ENCODE measurements around the gene DIP2A.

The DIP2A gene

DNA sequence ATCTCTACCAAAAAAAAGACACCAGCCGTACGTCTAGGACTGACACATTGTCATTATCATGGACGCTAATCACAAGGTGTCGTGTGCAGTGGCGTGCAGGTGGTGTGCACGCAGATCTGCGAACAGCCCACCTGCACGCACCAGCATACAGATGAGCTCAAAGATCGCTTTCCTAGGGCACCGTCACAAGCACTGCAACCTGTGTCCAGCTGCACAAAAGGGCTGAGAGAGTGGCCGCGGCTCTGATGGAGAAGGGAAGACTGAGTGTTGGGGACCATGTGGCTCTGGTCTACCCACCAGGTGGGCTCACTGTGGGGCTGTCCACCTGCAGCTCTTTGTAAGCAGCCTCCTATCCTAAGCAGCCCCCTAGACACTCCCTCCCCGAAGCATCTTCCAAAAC lies 95.3 kb downstream of the DIP2A start:
- no peak for DNase-seq (ENCODE audit: low read depth)
- no peak overlapping the region for H3K4me3 ChIP-seq (ENCODE audit: low read length)
- TF ChIP-seq, protein P1, sequence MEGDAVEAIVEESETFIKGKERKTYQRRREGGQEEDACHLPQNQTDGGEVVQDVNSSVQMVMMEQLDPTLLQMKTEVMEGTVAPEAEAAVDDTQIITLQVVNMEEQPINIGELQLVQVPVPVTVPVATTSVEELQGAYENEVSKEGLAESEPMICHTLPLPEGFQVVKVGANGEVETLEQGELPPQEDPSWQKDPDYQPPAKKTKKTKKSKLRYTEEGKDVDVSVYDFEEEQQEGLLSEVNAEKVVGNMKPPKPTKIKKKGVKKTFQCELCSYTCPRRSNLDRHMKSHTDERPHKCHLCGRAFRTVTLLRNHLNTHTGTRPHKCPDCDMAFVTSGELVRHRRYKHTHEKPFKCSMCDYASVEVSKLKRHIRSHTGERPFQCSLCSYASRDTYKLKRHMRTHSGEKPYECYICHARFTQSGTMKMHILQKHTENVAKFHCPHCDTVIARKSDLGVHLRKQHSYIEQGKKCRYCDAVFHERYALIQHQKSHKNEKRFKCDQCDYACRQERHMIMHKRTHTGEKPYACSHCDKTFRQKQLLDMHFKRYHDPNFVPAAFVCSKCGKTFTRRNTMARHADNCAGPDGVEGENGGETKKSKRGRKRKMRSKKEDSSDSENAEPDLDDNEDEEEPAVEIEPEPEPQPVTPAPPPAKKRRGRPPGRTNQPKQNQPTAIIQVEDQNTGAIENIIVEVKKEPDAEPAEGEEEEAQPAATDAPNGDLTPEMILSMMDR (conservative IDR thresholded peaks at IDR 0.05; ENCODE audit: low read depth, low read length), result no peak

DNA sequence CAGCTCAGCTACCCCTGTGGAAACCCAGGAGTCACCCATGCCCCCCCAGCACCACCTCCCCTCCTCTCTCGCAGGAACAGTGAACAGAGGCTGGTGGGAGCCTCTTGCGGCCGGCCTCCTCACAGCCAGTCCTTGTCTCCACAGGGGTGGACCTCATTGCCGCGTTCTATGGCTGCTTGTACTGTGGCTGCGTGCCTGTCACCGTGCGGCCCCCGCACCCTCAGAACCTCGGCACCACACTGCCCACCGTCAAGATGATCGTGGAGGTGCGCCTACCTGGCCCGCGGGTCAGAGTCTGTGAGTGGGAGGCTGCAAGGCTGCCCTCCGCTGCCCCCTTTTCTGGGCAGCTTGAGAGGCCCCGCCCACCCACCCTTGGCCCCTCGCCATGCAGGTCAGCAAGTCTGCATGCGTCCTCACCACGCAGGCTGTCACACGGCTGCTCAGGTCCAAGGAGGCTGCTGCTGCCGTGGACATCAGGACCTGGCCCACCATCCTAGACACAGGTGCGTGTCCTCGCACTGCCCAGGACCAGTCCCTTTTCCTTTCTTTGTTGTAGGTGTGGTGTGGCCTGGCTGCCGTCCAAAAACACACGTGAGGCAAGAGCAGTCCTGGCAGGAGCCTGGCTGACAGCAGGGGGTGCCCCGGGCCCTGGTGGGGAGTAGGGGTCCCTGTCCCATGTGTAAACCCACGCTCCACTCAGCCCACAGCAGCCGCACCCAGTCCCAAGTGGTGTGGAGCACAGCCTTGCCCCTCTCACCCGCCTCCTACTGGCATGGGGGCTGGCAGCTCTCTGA lies 95.9 kb downstream of the DIP2A start:
- H3K4me3 ChIP-seq (ENCODE audit: low read length), result no peak overlapping the region
- no peak for DNase-seq (ENCODE audit: low read depth)
- TF ChIP-seq, protein P1 (conservative IDR thresholded peaks at IDR 0.05; ENCODE audit: low read depth, low read length), result no peak

DNA sequence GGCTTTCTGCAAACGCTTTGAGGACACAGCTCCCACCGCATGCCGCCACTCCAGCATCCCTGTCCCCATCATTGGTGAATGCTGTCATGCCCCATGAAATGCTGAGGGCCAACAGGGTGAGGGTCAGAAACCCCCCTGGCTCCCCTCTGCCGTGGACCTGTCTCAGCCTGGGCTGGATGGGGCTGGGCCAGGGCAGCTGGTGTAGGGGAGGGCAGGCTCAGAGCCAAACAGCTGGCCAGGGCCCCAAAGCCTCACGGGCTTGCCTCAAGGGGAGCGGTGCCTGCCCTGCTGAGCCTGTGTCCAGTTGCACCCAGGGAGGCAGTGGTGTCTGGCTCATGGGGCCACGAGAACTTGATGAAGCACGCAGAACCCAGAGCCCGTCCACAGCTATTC lies 96.5 kb downstream of the DIP2A start:
- H3K4me3 ChIP-seq (ENCODE audit: low read length), result no peak overlapping the region
- DNase-seq (ENCODE audit: low read depth), result no peak
- TF ChIP-seq, protein P1 (conservative IDR thresholded peaks at IDR 0.05; ENCODE audit: low read depth, low read length), result no peak

DNA sequence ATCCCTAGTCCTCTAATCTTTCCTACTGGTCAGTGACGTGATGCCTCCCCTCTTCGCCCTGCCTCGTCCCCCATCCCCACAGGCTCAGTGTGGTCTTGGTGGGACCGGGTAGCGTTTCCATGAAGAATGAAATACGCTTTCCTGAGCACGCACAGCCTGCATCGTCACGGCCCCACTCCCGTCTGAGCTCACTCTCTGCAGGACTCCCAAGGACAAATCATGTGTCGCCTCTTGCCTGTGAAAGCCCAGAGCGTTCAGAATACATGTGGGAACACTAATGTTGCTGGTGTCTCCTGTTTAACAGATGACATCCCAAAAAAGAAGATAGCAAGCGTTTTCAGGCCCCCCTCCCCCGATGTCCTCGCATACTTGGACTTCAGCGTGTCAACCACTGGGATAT lies 97.0 kb downstream of the DIP2A start:
- H3K4me3 ChIP-seq (ENCODE audit: low read length), result no peak overlapping the region
- TF ChIP-seq, protein P1 (conservative IDR thresholded peaks at IDR 0.05; ENCODE audit: low read depth, low read length), result no peak
- no peak for DNase-seq (ENCODE audit: low read depth)

DNA sequence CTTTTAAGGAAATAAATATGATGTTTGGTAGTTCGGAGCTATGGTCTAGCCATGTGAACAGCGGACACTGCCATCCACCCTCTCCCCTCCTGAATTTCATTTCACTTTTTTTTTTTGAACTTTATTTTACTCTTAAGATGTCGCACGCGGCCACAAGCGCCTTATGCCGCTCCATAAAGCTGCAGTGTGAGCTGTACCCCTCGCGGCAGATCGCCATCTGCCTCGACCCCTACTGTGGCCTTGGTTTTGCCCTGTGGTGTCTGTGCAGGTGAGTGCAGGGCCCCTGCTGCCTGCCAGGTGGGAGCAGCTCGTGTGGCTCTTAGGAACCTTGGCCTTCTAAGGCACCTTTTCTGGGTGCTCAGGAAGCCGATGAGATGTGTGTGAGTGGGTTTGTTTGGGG lies 98.1 kb downstream of the DIP2A start:
- DNase-seq (ENCODE audit: low read depth), result no peak
- TF ChIP-seq, protein P1 (conservative IDR thresholded peaks at IDR 0.05; ENCODE audit: low read depth, low read length), result no peak
- no peak overlapping the region for H3K4me3 ChIP-seq (ENCODE audit: low read length)

DNA sequence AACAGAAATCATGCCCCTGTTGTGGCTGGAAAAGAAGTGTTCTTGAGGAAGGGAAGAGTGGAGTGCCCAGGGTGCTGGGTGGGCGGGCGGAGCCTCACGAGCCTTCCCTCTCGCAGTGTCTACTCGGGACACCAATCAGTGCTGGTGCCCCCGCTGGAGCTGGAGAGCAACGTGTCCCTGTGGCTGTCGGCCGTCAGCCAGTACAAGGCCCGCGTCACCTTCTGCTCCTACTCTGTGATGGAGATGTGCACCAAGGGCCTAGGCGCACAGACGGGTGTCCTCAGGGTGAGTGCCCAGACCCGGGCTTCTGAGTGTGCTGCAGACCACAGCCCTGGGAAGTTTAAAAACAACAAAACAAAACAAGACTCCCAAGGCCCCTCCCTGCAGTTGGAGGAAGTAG lies 98.8 kb downstream of the DIP2A start:
- TF ChIP-seq, protein P1 (conservative IDR thresholded peaks at IDR 0.05; ENCODE audit: low read depth, low read length), result no peak
- DNase-seq (ENCODE audit: low read depth), result no peak
- no peak overlapping the region for H3K4me3 ChIP-seq (ENCODE audit: low read length)

- H3K4me3 ChIP-seq (ENCODE audit: low read length), result no peak overlapping the region
- no peak for DNase-seq (ENCODE audit: low read depth)
- TF ChIP-seq, protein P1 (conservative IDR thresholded peaks at IDR 0.05; ENCODE audit: low read depth, low read length), result no peak
Observed at GRCh38 chr21:46557919-46558392, 99.3 kb downstream of the DIP2A start.

Measured in retinal pigment epithelial cell (primary cell).